Neural progenitor cell (in vitro differentiated cells): ENCODE results near the gene CRLF1.
"Not testable (repeated sequence)": the region's sequence is repeated elsewhere in the genome, so short reads cannot be mapped to it uniquely, and the experiment has no call there.

Source experiments
- EZH2 ChIP-seq: fragments of 200-600 bp; sonication (generic); IDR thresholded peaks from 2 replicates; pipeline ENCODE4 v1.6.1; 2017; ENCODE audit warnings: antibody characterized with exemption, mild to moderate bottlenecking, moderate library complexity
- EZH2phosphoT487 ChIP-seq: fragments of 200-600 bp; sonication (generic); IDR thresholded peaks from 2 replicates; pipeline ENCODE4 v1.6.1; 2017; ENCODE audit warnings: antibody characterized with exemption
- TF ChIP-seq, protein P1 (sequence below): fragments of 200-600 bp; sonication (generic); IDR thresholded peaks from 2 replicates; pipeline ENCODE4 v1.5.1; 2017; ENCODE audit warnings: antibody characterized with exemption, mild to moderate bottlenecking

DNA sequence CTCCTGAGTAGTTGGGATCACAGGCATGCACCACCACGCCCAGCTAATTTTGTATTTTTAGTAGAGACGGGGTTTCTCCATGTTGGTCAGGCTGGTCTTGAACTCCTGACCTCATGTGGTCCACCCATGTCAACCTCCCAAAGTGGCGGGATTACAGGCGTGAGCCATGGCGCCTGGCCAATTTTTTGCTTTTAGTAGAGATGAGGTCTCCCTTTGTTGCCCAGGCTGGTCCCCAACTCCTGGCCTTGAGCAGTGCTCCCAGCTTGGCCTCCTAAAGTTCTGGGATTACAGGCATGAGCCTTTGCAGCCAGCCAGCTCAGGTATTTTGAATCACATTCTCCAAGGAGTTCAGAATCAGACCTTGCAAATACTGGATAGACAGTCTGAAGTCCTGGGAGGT lies 13.9 kb downstream of the CRLF1 start:
- TF ChIP-seq, protein P1, sequence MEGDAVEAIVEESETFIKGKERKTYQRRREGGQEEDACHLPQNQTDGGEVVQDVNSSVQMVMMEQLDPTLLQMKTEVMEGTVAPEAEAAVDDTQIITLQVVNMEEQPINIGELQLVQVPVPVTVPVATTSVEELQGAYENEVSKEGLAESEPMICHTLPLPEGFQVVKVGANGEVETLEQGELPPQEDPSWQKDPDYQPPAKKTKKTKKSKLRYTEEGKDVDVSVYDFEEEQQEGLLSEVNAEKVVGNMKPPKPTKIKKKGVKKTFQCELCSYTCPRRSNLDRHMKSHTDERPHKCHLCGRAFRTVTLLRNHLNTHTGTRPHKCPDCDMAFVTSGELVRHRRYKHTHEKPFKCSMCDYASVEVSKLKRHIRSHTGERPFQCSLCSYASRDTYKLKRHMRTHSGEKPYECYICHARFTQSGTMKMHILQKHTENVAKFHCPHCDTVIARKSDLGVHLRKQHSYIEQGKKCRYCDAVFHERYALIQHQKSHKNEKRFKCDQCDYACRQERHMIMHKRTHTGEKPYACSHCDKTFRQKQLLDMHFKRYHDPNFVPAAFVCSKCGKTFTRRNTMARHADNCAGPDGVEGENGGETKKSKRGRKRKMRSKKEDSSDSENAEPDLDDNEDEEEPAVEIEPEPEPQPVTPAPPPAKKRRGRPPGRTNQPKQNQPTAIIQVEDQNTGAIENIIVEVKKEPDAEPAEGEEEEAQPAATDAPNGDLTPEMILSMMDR, result not testable (repeated sequence)
- not testable (repeated sequence) for TF ChIP-seq EZH2phosphoT487, EZH2
